GM12891 (cell line): ENCODE results near the gene POU2F2.

Experiments
- DNase-seq: peaks from one replicate; pipeline ENCODE4 v3.0.0; 2011; ENCODE audit warnings: low spot score; ENCODE audit not compliant: insufficient read length
- FAIRE-seq: peaks from 2 replicates; lab custom pipeline; 2011; peaks lifted over from hg19 to GRCh38; lab: Jason Lieb, UNC
- PAX5 ChIP-seq: IDR thresholded peaks from 2 replicates; pipeline ENCODE4 v1.6.1; 2011; ENCODE audit warnings: low read length, moderate library complexity, mild to moderate bottlenecking; ENCODE audit not compliant: insufficient read depth, severe bottlenecking
- POLR2A ChIP-seq: IDR thresholded peaks from 2 replicates; pipeline ENCODE4 v1.6.1; 2011; ENCODE audit warnings: low read depth, low read length, control low read depth
- POLR2AphosphoS5 ChIP-seq: IDR thresholded peaks from 2 replicates; pipeline ENCODE4 v1.6.1; 2011; ENCODE audit warnings: low read depth, low read length, control low read depth
- POU2F2 ChIP-seq: IDR thresholded peaks from 2 replicates; pipeline ENCODE4 v1.6.1; 2011; ENCODE audit warnings: low read depth, mild to moderate bottlenecking, control low read depth, low read length, moderate library complexity
- SPI1 ChIP-seq: IDR thresholded peaks from 2 replicates; pipeline ENCODE4 v1.6.1; 2011; ENCODE audit warnings: low read depth, low read length, control low read depth
- TAF1 ChIP-seq: IDR thresholded peaks from 2 replicates; pipeline ENCODE4 v1.6.1; 2011; ENCODE audit warnings: low read depth, low read length, control low read depth

Gene POU2F2

GRCh38 chr19:42148266-42148665 lies 16.0 kb upstream of the POU2F2 start:
- DNase-seq (no peak), FAIRE-seq (no peak)
- TF ChIP-seq PAX5: no peak
- no peak for TF ChIP-seq POLR2AphosphoS5
- TF ChIP-seq POU2F2: no peak
- TF ChIP-seq TAF1: no peak
- no peak for TF ChIP-seq SPI1
- no peak for TF ChIP-seq POLR2A

GRCh38 chr19:42143341-42144234 lies 11.3 kb upstream of the POU2F2 start:
- TF ChIP-seq TAF1: no peak
- TF ChIP-seq POU2F2: no peak
- TF ChIP-seq SPI1: no peak
- TF ChIP-seq POLR2AphosphoS5: no peak
- no peak for TF ChIP-seq POLR2A
- TF ChIP-seq PAX5: no peak
- FAIRE-seq (no peak), DNase-seq (no peak)

- FAIRE-seq: no peak
- DNase-seq: no peak
- no peak for TF ChIP-seq POLR2AphosphoS5
- peak; percentile 43 for TF ChIP-seq SPI1
Observed at GRCh38 chr19:42140125-42140754, 8.0 kb upstream of the POU2F2 start.

GRCh38 chr19:42134535-42135070 lies 2.4 kb upstream of the POU2F2 start:
- no peak for DNase-seq
- FAIRE-seq: no peak
- no peak for TF ChIP-seq POLR2A

GRCh38 chr19:42132851-42133528 lies 744 bp upstream of the POU2F2 start:
- DNase-seq (peak; percentile 84), FAIRE-seq (peak; percentile 97)
- no peak for TF ChIP-seq SPI1

GRCh38 chr19:42131149-42132029 lies 857 bp downstream of the POU2F2 start:
- TF ChIP-seq SPI1 (no peak), TAF1 (no peak), POLR2AphosphoS5 (no peak), POLR2A (no peak), POU2F2 (no peak)
- DNase-seq (no peak), FAIRE-seq (no peak)

GRCh38 chr19:42130254-42130573 lies 2.0 kb downstream of the POU2F2 start:
- FAIRE-seq (no peak), DNase-seq (no peak)
- TF ChIP-seq POLR2AphosphoS5 (no peak), POU2F2 (no peak), PAX5 (no peak)

- no peak for DNase-seq
- FAIRE-seq: peak; percentile 99
- TF ChIP-seq TAF1 (no peak), POLR2A (no peak), SPI1 (peak; percentile 97), POU2F2 (peak; percentile 66)
Observed at GRCh38 chr19:42129399-42130253, 2.6 kb downstream of the POU2F2 start.

- no peak for DNase-seq
- peak; percentile 89 for FAIRE-seq
- TF ChIP-seq SPI1 (no peak), POLR2A (no peak), POU2F2 (no peak), POLR2AphosphoS5 (no peak), PAX5 (no peak)
Observed at GRCh38 chr19:42126574-42126973, 5.7 kb downstream of the POU2F2 start.
